Measurements from ENCODE around the gene BCAS4.

Gene BCAS4

GRCh38 chr20:50926530-50926929, 131.7 kb downstream of the BCAS4 start:
- Histone ChIP-seq H3K27ac (ENCODE audit: extremely low read depth, low read depth, low read length) (no peak overlapping the region), H3K4me1 (ENCODE audit: control insufficient read depth, insufficient read depth, low read length) (peaks cover 2% of the 10 kb centered on the region), H3K4me3 (ENCODE audit: low read depth, low read length) (no peak overlapping the region), H3K36me3 (ENCODE audit: control insufficient read depth in 2 of 2, insufficient read depth in 1 of 2, low read length in 2 of 2) (peaks cover 10 to 75% of the 10 kb centered on the region in 2 experiments), H3K9me3 (ENCODE audit: control insufficient read depth, insufficient read depth, low read depth, low read length) (no peaks in the 10 kb centered on the region)
- TF ChIP-seq ZNF596 (tag by site-specific recombination; IDR thresholded peaks at IDR 0.05) = no peak
- TF ChIP-seq, protein P1, sequence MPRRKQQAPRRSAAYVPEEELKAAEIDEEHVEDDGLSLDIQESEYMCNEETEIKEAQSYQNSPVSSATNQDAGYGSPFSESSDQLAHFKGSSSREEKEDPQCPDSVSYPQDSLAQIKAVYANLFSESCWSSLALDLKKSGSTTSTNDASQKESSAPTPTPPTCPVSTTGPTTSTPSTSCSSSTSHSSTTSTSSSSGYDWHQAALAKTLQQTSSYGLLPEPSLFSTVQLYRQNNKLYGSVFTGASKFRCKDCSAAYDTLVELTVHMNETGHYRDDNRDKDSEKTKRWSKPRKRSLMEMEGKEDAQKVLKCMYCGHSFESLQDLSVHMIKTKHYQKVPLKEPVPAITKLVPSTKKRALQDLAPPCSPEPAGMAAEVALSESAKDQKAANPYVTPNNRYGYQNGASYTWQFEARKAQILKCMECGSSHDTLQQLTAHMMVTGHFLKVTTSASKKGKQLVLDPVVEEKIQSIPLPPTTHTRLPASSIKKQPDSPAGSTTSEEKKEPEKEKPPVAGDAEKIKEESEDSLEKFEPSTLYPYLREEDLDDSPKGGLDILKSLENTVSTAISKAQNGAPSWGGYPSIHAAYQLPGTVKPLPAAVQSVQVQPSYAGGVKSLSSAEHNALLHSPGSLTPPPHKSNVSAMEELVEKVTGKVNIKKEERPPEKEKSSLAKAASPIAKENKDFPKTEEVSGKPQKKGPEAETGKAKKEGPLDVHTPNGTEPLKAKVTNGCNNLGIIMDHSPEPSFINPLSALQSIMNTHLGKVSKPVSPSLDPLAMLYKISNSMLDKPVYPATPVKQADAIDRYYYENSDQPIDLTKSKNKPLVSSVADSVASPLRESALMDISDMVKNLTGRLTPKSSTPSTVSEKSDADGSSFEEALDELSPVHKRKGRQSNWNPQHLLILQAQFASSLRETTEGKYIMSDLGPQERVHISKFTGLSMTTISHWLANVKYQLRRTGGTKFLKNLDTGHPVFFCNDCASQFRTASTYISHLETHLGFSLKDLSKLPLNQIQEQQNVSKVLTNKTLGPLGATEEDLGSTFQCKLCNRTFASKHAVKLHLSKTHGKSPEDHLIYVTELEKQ (tag by site-specific recombination; IDR thresholded peaks at IDR 0.05; ENCODE audit: borderline replicate concordance) = no peak
- no peak for TF ChIP-seq ZNF350 (tag by site-specific recombination; IDR thresholded peaks at IDR 0.05)
- POLR2A ChIA-PET = no interaction called here
- CTCF ChIA-PET = interaction anchor here (0.7 to 1.4 kb wide), 2 partner anchors 55 to 79 kb away, joined by 3 to 4 read pairs; no protein-coding TSS in a partner anchor
